Measurements from ENCODE around the gene EDN2. TPM values are rescaled to one million over a fixed set of nuclear protein-coding genes. Genes with fewer than 3 reads are reported as not detected.

The EDN2 gene
- total and polyA plus RNA-seq, 2 of the 8 experiments (the other 6 are each of a cell fraction or from before 2014, with no cell fraction given), result 0.32 to 0.39 TPM

DNA sequence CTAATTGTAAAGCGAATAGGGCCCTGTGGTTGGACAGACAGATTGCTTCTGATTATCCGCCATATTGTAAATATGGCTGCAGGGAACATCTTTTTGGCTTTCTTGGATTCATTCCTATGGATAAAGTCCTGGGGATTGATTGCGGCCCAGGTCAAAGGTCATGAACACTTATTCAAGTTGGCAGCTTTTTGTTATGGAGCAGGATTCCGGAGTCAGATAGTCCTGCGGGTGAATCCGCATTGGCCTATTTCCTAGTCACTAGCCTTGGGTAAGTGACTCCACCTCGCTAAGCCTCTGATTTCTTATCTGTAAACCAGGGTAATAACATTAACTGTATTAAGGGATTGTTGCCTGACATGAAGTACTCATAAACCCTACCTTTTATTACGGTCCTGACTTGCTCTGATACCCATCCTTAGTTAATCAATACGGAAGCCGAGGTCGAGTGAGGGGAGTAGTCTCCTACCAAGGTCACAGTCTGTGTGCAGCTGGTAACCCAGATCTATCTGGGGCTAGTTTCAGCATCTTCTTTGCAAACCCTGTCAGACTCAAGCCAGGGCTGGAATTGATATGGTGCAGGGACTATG lies 31.7 kb downstream of the EDN2 start (continued):
- TF ChIP-seq SRF (IDR thresholded peaks at IDR 0.05; ENCODE audit: low read depth, low read length), result no peak
- TF ChIP-seq EGR1 (IDR thresholded peaks at IDR 0.05; ENCODE audit: borderline replicate concordance, low read depth, low read length), result no peak
- TF ChIP-seq RAD21 (IDR thresholded peaks at IDR 0.05 in 1 of 2, conservative IDR thresholded peaks at IDR 0.05 in 1 of 2; ENCODE audit: low read depth in 2 of 2, low read length in 2 of 2), result no peak
- TF ChIP-seq HDAC6 (IDR thresholded peaks at IDR 0.05; ENCODE audit: low read depth, low read length), result no peak
- TF ChIP-seq, protein P1, sequence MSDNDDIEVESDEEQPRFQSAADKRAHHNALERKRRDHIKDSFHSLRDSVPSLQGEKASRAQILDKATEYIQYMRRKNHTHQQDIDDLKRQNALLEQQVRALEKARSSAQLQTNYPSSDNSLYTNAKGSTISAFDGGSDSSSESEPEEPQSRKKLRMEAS (IDR thresholded peaks at IDR 0.05), result no peak
